Mucosa of rectum (tissue), 2 donors: Measurements from ENCODE around the gene UQCR11.

Experiments used
- H3K27ac ChIP-seq, 2 donors: one replicate each; pipeline ENCODE4 v1.7.0; 2013; ENCODE audit warnings: inconsistent platforms in 2 of 2, low read depth in 2 of 2, low read length in 2 of 2
- H3K27me3 ChIP-seq, 2 donors: one replicate each; pipeline ENCODE4 v1.7.0; 2013; ENCODE audit warnings: low read length in 2 of 2; ENCODE audit not compliant: control insufficient read depth in 2 of 2, insufficient read depth in 2 of 2
- H3K36me3 ChIP-seq, 2 donors: one replicate each; pipeline ENCODE4 v1.7.0; 2013; ENCODE audit warnings: low read length in 2 of 2; ENCODE audit not compliant: control insufficient read depth in 2 of 2, insufficient read depth in 2 of 2
- H3K4me1 ChIP-seq, 2 donors: one replicate each; pipeline ENCODE4 v1.7.0; 2013; ENCODE audit warnings: low read length in 2 of 2, mild to moderate bottlenecking in 1 of 2; ENCODE audit not compliant: control insufficient read depth in 2 of 2, insufficient read depth in 2 of 2
- H3K4me3 ChIP-seq, 2 donors: one replicate each; pipeline ENCODE4 v1.7.0; 2013; ENCODE audit warnings: low read length in 2 of 2
- H3K9ac ChIP-seq, 2 donors: one replicate each; pipeline ENCODE4 v1.7.0; 2013; ENCODE audit warnings: low read length in 2 of 2, low read depth in 1 of 2, mild to moderate bottlenecking in 1 of 2
- H3K9me3 ChIP-seq, 2 donors: one replicate each; pipeline ENCODE4 v1.7.0; 2013; ENCODE audit warnings: low read length in 2 of 2; ENCODE audit not compliant: control insufficient read depth in 2 of 2
- donor health status: healthy.
- donor health status: Normal muscosa, but diverticular disease.

UQCR11 gene

DNA sequence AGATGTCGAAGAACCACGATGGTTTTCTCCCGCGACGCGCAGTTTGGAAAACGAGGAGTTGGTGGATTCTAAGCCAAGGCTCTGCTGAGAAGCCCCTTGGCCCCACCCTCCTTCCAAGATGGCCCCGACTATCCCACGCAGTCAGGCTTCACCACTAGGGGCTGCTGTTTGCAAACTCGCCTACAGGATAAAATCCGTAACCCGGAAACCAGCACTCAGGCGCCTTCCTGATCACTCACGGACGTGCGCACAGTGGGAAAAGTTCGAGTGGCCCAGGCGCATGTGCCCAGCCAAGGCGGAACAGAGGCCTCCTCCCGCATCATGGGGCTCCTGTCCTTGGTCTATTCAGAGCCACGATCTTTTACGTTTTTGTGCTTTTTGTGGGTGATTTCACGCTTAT, 19.2 kb upstream of the UQCR11 start:
- Histone ChIP-seq H3K27me3 (no peaks in the 10 kb centered on the region), H3K4me1 (no peaks in the 10 kb centered on the region), H3K9me3 (no peaks in the 10 kb centered on the region), H3K27ac (no peak overlapping the region), H3K9ac (no peak overlapping the region), H3K36me3 (peaks cover 18 to 26% of the 10 kb centered on the region in 2 donors), H3K4me3 (no peak overlapping the region)

- Histone ChIP-seq H3K4me3 (no peak overlapping the region), H3K27me3 (no peaks in the 10 kb centered on the region), H3K4me1 (no peaks in the 10 kb centered on the region), H3K9ac (no peak overlapping the region), H3K27ac (no peak overlapping the region), H3K9me3 (no peaks in the 10 kb centered on the region), H3K36me3 (peaks cover 25 to 29% of the 10 kb centered on the region in 2 donors)
These were observed 17.3 kb upstream of the UQCR11 start for GRCh38 chr19:1622541-1622940.

DNA sequence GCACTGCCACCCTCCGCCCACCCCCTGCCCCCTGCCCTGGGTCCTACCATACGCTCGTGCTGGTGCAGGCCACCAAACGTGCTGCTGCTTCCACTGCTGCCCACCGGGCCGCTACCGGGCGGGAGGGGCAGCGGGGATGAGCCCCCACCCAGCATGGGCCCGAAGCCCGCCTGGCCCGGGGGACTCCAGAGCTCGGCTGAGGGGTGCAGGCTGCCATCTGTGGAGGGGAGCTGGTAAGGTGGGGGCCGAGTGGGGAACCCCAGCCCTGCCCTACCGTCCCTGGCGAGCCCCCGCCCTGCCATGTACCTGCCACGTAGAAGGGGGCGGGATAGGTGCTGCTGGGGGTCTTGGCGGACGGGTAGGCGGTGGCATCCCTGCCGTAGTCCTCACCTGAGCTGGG, 16.7 kb upstream of the UQCR11 start:
- Histone ChIP-seq H3K36me3 (peaks cover 25 to 29% of the 10 kb centered on the region in 2 donors), H3K27ac (no peak overlapping the region), H3K4me1 (no peaks in the 10 kb centered on the region), H3K4me3 (no peak overlapping the region), H3K9me3 (no peaks in the 10 kb centered on the region), H3K9ac (no peak overlapping the region), H3K27me3 (no peaks in the 10 kb centered on the region)

DNA sequence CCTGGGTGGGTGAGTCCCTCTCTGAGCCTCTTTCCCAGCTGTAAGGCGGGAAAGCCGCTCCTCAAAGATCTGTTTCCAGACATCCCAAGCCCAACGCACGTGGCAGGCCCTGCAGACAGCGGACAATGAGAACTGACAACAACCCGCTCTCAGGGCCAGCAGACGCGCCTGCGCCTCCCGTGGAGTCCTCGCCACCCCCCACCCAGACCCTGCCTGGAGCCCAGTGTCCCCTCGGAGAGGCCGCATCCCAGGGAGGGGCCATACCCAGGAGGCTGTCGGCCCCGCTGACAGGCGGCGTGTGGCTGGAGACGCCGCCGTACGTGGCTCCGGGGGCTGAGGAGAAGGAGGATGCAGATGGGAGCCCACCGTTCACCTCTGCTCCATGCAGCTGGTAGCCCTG, 16.3 kb upstream of the UQCR11 start:
- Histone ChIP-seq H3K4me1 (no peaks in the 10 kb centered on the region), H3K36me3 (peaks cover 23 to 29% of the 10 kb centered on the region in 2 donors)

GRCh38 chr19:1621021-1621420, 15.8 kb upstream of the UQCR11 start:
- H3K4me1 ChIP-seq: no peaks in the 10 kb centered on the region
- H3K36me3 ChIP-seq: peaks cover 23 to 29% of the 10 kb centered on the region in 2 donors
- no peaks in the 10 kb centered on the region for H3K27me3 ChIP-seq
- no peak overlapping the region for H3K4me3 ChIP-seq
- no peak overlapping the region for H3K27ac ChIP-seq
- H3K9me3 ChIP-seq: no peaks in the 10 kb centered on the region
- no peak overlapping the region for H3K9ac ChIP-seq

More for the DNA sequence above, 16.3 kb upstream of the UQCR11 start:
- Histone ChIP-seq H3K9me3 (no peaks in the 10 kb centered on the region), H3K27me3 (no peaks in the 10 kb centered on the region), H3K9ac (no peak overlapping the region), H3K4me3 (no peak overlapping the region), H3K27ac (no peak overlapping the region)

GRCh38 chr19:1620502-1620901, 15.2 kb upstream of the UQCR11 start:
- Histone ChIP-seq H3K27ac (no peak overlapping the region), H3K27me3 (no peaks in the 10 kb centered on the region), H3K9me3 (no peaks in the 10 kb centered on the region), H3K4me3 (no peak overlapping the region), H3K9ac (no peak overlapping the region), H3K36me3 (peaks cover 23 to 30% of the 10 kb centered on the region in 2 donors), H3K4me1 (no peaks in the 10 kb centered on the region)

DNA sequence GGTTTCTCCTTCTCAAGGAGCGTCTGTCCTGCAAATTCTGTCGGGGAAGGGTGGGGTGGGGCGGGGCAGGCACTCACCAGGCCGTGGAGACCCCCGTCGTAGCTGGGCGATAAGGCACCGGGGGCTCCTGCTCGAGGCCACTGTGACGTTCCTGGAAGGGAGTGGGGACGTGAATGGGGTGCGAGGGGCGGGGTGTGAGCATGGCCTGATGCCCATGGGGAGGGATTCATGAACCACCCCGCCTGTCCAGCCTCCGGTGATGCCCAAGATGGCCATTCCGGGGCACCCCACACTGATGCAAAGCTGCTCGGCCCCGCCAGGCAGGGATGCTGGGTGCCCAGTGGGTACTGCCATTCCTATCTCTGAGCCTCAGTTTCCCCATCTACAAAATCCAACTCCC, 14.4 kb upstream of the UQCR11 start:
- Histone ChIP-seq H3K36me3 (peaks cover 28 to 33% of the 10 kb centered on the region in 2 donors), H3K4me1 (no peaks in the 10 kb centered on the region), H3K9me3 (no peaks in the 10 kb centered on the region)

GRCh38 chr19:1619094-1619439, 13.8 kb upstream of the UQCR11 start:
- no peak overlapping the region for H3K27ac ChIP-seq
- H3K27me3 ChIP-seq: no peaks in the 10 kb centered on the region
- no peak overlapping the region for H3K4me3 ChIP-seq
- no peak overlapping the region for H3K9ac ChIP-seq
- no peaks in the 10 kb centered on the region for H3K4me1 ChIP-seq
- no peaks in the 10 kb centered on the region for H3K9me3 ChIP-seq
- H3K36me3 ChIP-seq: peaks cover 31 to 33% of the 10 kb centered on the region in 2 donors

More for the DNA sequence above, 14.4 kb upstream of the UQCR11 start:
- H3K27ac ChIP-seq: no peak overlapping the region
- no peak overlapping the region for H3K9ac ChIP-seq
- no peaks in the 10 kb centered on the region for H3K27me3 ChIP-seq
- H3K4me3 ChIP-seq: no peak overlapping the region

DNA sequence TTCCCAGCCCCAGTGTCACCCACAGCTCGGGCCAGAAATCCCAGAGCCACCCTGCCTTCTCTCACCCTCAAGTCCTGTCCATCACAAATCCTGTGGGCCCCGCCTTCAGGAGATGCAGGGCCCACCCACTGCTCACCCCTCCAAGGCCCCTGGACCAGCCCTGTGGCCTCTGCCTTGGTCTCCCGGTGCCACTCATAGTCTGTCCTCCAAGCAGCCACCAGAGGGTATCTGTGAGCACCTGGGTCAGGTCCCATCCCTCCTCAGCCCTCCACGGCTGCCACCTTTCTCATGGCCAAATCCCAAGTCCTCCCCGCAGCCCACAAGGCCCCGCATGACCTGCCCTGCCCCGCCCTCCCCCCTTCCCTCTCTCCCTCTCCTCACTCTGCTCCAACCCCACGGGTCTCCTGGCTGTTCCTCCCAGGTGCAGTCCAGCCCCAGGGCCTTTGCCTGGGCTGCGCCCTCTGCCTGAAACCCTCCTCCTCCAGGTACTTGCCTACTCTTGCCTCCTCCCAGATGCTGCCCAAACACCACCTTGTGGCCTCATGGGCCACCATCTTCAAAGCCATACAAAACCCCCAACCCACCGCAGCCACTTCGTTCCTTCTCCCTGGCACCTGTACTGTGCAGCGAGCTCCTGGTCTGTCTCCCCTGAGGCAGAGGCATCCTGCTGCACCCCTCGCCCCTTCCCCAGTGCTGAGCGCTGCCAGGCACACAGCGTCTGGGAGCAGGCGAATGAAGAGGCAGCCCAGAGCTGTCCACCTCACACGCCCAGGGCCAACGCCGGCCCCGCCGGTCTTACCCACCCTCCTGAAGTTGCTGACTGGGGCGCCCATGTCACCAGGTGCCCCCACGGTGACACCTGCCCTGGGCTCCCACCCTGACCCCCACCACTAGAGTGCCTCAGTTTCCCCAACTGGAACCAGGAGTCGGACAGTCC, 13.2 kb upstream of the UQCR11 start:
- Histone ChIP-seq H3K36me3 (peaks cover 34% of the 10 kb centered on the region in 2 donors), H3K9me3 (no peaks in the 10 kb centered on the region)

DNA sequence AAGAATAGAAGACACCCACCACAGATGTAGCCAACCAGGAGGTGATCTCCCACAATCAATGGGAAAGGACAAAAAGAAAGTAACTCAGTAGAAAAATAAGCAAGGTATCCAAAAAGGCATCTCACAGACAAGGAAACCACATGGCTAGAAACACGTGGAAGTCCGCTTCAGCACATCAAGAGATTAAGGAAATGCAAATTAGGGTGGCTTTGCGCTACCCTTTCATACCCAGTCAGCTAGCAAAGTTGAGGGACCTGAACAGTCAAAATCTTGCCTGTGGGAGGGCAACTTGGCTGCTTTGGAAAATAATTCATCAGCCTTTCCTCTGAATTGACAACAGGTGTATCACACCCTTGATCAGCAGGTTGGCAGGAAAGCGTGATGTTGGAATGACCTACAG, 11.6 kb upstream of the UQCR11 start:
- no peak overlapping the region for H3K4me3 ChIP-seq
- H3K9ac ChIP-seq: no peak overlapping the region
- H3K27ac ChIP-seq: no peak overlapping the region
- peaks cover 41 to 45% of the 10 kb centered on the region in 2 donors for H3K36me3 ChIP-seq
- no peaks in the 10 kb centered on the region for H3K9me3 ChIP-seq
- H3K27me3 ChIP-seq: no peaks in the 10 kb centered on the region
- no peaks in the 10 kb centered on the region for H3K4me1 ChIP-seq

More for the DNA sequence above, 13.2 kb upstream of the UQCR11 start:
- Histone ChIP-seq H3K4me1 (no peaks in the 10 kb centered on the region), H3K27ac (no peak overlapping the region), H3K9ac (no peak overlapping the region), H3K4me3 (no peak overlapping the region), H3K27me3 (no peaks in the 10 kb centered on the region)
